OCI-LY1 (cell line): ENCODE results near the gene RFC1.

Source experiments
- H2AFZ ChIP-seq: fragments of 200-600 bp; sonication (generic), shearing (Covaris generic); 2 replicates; pipeline ENCODE4 v1.6.0; 2014; ENCODE audit warnings: antibody characterized with exemption, mild to moderate bottlenecking, low read length
- H3F3A ChIP-seq: fragments of 200-600 bp; sonication (generic), shearing (Covaris generic); 2 replicates; pipeline ENCODE4 v1.6.0; 2014; ENCODE audit warnings: mild to moderate bottlenecking, antibody characterized with exemption, low read length, moderate library complexity; ENCODE audit not compliant: insufficient read depth
- H3K27ac ChIP-seq: fragments of 200-600 bp; sonication (generic); 2 replicates; pipeline ENCODE4 v1.5.1; 2014; ENCODE audit warnings: low read length, mixed run types, mild to moderate bottlenecking, low read depth; ENCODE audit not compliant: poor library complexity, severe bottlenecking
- H3K27me3 ChIP-seq: fragments of 200-600 bp; sonication (generic); 2 replicates; pipeline ENCODE4 v1.6.0; 2014; ENCODE audit warnings: antibody characterized with exemption, mild to moderate bottlenecking, low read length, moderate library complexity; ENCODE audit not compliant: insufficient read depth
- H3K36me3 ChIP-seq: fragments of 200-600 bp; sonication (generic); 2 replicates; pipeline ENCODE4 v1.6.1; 2014; ENCODE audit warnings: mild to moderate bottlenecking, antibody characterized with exemption, low read length, moderate library complexity, mixed read lengths; ENCODE audit not compliant: insufficient read depth
- H3K4me1 ChIP-seq: fragments of 200-600 bp; sonication (generic); 2 replicates; pipeline ENCODE4 v1.5.1; 2014; ENCODE audit warnings: mild to moderate bottlenecking, low read length, moderate library complexity; ENCODE audit not compliant: insufficient read depth, severe bottlenecking
- H3K4me2 ChIP-seq: fragments of 200-600 bp; sonication (generic), shearing (Covaris generic); 2 replicates; pipeline ENCODE4 v1.6.1; 2014; ENCODE audit warnings: low read length
- H3K4me3 ChIP-seq: fragments of 200-600 bp; sonication (generic); 2 replicates; pipeline ENCODE4 v1.5.1; 2014; ENCODE audit warnings: low read length, low read depth, mild to moderate bottlenecking, mixed read lengths; ENCODE audit not compliant: poor library complexity, severe bottlenecking
- H3K79me2 ChIP-seq: fragments of 200-600 bp; shearing (Covaris generic); 2 replicates; pipeline ENCODE4 v1.6.1; 2016; ENCODE audit warnings: mixed run types, low read length, mixed read lengths; ENCODE audit not compliant: insufficient read depth
- H3K9ac ChIP-seq: fragments of 200-600 bp; sonication (generic), shearing (Covaris generic); 2 replicates; pipeline ENCODE4 v1.6.1; 2014; ENCODE audit warnings: mild to moderate bottlenecking, low read length, mixed read lengths
- H3K9me2 ChIP-seq: fragments of 200-600 bp; sonication (generic), shearing (Covaris generic); 2 replicates; pipeline ENCODE4 v1.6.1; 2014; ENCODE audit warnings: low read depth, mild to moderate bottlenecking, low read length, mixed read lengths
- H3K9me3 ChIP-seq: fragments of 200-600 bp; shearing (Covaris generic); 2 replicates; pipeline ENCODE4 v1.6.1; 2014; ENCODE audit warnings: low read length, mixed read lengths
- H4K20me1 ChIP-seq: fragments of 200-600 bp; sonication (generic), shearing (Covaris generic); 2 replicates; pipeline ENCODE4 v1.6.0; 2016; ENCODE audit warnings: mild to moderate bottlenecking, low read length; ENCODE audit not compliant: insufficient read depth
- EZH2 ChIP-seq: fragments of 200-600 bp; sonication (generic), shearing (Covaris generic); IDR thresholded peaks from 2 replicates; pipeline ENCODE4 v1.8.0; 2017; ENCODE audit warnings: borderline replicate concordance, mixed run types, mild to moderate bottlenecking, antibody characterized with exemption, low read length, moderate library complexity, mixed read lengths
- TF ChIP-seq, protein P1 (sequence below): fragments of 200-600 bp; sonication (generic), shearing (Covaris generic); IDR thresholded peaks from 2 replicates; pipeline ENCODE4 v1.5.1; 2017; ENCODE audit warnings: mild to moderate bottlenecking, antibody characterized with exemption, low read length, moderate library complexity, mixed read lengths

Gene RFC1

DNA sequence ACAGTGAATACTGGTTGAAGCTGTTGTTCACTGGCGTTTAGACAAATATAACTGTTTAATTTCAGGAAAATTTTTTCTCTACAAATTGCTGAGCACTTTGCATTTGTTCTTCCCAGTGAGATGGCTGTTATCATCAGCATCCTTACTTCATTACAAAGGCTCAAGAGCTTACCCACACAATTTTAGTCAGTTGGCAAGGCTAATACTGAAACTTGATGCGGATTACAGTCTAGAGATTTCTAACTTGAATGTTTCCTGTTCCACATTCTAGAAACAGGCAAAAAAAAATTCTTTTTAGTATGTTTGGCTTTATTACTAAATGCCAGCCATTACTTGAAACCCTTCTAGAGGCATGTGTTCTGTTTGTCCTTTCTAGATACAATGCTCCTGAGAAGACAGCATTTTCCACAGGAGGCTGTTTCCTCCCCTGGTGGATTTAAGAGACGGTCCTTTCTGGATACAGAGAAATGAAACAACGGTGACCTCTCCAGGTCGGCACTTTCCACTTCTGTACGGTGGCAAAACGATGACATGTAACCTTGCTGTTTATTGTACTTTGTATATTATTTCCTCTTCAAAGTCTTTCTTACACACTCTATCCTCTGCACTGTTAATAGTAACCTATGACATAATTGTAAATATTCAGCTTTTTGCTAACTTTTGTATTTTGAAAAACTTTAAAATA is 80.9 kb downstream of the RFC1 start:
- Histone ChIP-seq H3K36me3 (peaks cover 51% of the 10 kb centered on the region), H3K9me3 (no peaks in the 10 kb centered on the region), H3K27ac (no peak overlapping the region), H3K79me2 (no peaks in the 10 kb centered on the region), H3K9me2 (no peaks in the 10 kb centered on the region), H4K20me1 (no peaks in the 10 kb centered on the region), H3K4me2 (no peak overlapping the region), H3K4me3 (no peak overlapping the region), H3K4me1 (no peaks in the 10 kb centered on the region), H3K9ac (no peak overlapping the region), H3F3A (no peaks in the 10 kb centered on the region), H3K27me3 (no peaks in the 10 kb centered on the region), H2AFZ (no peak overlapping the region)
- TF ChIP-seq EZH2, result no peak
- TF ChIP-seq, protein P1, sequence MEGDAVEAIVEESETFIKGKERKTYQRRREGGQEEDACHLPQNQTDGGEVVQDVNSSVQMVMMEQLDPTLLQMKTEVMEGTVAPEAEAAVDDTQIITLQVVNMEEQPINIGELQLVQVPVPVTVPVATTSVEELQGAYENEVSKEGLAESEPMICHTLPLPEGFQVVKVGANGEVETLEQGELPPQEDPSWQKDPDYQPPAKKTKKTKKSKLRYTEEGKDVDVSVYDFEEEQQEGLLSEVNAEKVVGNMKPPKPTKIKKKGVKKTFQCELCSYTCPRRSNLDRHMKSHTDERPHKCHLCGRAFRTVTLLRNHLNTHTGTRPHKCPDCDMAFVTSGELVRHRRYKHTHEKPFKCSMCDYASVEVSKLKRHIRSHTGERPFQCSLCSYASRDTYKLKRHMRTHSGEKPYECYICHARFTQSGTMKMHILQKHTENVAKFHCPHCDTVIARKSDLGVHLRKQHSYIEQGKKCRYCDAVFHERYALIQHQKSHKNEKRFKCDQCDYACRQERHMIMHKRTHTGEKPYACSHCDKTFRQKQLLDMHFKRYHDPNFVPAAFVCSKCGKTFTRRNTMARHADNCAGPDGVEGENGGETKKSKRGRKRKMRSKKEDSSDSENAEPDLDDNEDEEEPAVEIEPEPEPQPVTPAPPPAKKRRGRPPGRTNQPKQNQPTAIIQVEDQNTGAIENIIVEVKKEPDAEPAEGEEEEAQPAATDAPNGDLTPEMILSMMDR, result no peak

DNA sequence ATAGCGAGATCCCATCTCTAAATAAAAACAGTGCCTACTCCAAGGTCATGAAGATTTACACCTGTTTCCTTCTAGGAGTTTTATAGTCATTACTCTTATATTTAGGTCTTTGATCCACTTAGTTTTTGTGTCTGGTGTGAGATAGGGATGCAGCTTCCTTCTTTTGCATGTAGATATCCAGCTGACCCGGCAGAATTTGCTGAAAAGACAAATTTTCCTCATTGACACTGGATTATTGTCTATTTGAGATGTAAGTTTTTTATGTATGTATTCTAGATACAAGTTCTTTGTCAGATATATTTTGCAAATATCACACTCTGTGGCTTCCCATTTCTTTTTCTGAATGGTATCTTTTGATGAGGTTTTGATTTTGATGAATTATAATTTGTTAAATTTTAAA is 85.4 kb downstream of the RFC1 start:
- Histone ChIP-seq H2AFZ (no peak overlapping the region), H3K27me3 (no peaks in the 10 kb centered on the region), H3K4me3 (no peak overlapping the region), H4K20me1 (no peaks in the 10 kb centered on the region), H3F3A (no peaks in the 10 kb centered on the region), H3K4me2 (no peak overlapping the region), H3K9me3 (no peaks in the 10 kb centered on the region), H3K4me1 (no peaks in the 10 kb centered on the region), H3K27ac (no peak overlapping the region), H3K9me2 (no peaks in the 10 kb centered on the region), H3K79me2 (no peaks in the 10 kb centered on the region), H3K36me3 (peaks cover 18% of the 10 kb centered on the region; the same call in 1 of the 2 replicates), H3K9ac (no peak overlapping the region)
- TF ChIP-seq EZH2, result no peak
- TF ChIP-seq, protein P1, result no peak

DNA sequence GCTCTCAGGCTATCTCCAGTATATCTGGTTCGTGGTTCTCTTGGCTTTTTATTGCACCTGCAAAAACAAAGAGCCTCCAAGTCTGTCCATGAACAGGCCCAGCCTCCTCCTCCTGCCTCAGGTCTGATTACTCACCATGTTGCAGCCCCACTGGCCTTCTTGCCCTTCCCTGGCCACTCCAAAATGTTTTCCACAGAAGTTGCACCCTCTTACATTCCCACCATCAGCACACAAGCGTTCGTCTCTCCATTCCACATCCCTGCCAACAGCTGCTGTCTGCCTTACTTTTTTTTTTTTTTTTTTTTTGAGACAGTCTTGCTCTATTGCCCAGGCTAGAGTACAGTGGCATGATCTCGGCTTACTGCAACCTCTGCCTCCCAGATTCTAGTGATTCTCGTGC is 86.7 kb downstream of the RFC1 start:
- H3K9ac ChIP-seq, result no peak overlapping the region
- H3K27ac ChIP-seq, result no peak overlapping the region
- peaks cover 18% of the 10 kb centered on the region; the same call in 1 of the 2 replicates for H3K36me3 ChIP-seq
- no peak overlapping the region for H2AFZ ChIP-seq
- H3K4me1 ChIP-seq, result no peaks in the 10 kb centered on the region
- H3K4me3 ChIP-seq, result no peak overlapping the region
- no peaks in the 10 kb centered on the region for H4K20me1 ChIP-seq
- H3K9me2 ChIP-seq, result no peaks in the 10 kb centered on the region
- no peaks in the 10 kb centered on the region for H3K79me2 ChIP-seq
- H3K4me2 ChIP-seq, result no peak overlapping the region
- no peaks in the 10 kb centered on the region for H3K9me3 ChIP-seq
- H3F3A ChIP-seq, result no peaks in the 10 kb centered on the region
- H3K27me3 ChIP-seq, result no peaks in the 10 kb centered on the region
- TF ChIP-seq, protein P1, result no peak
- no peak for TF ChIP-seq EZH2
